Measurements from ENCODE around the gene DDO. TPM values are rescaled to one million over a fixed set of nuclear protein-coding genes. Genes with fewer than 3 reads are reported as not detected.

DDO gene
- total RNA-seq, 2 donors from 2014 or later = 0.34 TPM; not detected in 1

Other genes starting within 250 kb of the DDO start
- 1 to 10 TPM; 3.9 to 4.3 TPM for gene WASF1, start 235.9 kb downstream of the DDO start, total RNA-seq
- gene CDC40, start 235.1 kb downstream of the DDO start, total RNA-seq = 10 to 100 TPM; 26.0 to 40.1 TPM
- not detected for gene METTL24, start 57.2 kb downstream of the DDO start, total RNA-seq
- not detected for gene SLC22A16, start 61.0 kb upstream of the DDO start, total RNA-seq

Data from activated naive CD4-positive, alpha-beta T cell treated with anti-CD3 and anti-CD28 coated beads, Interleukin-2, amount 50 U/mL, for 72 hours (primary cell).